ENCODE measurements around the gene PCAT6. TPM values are rescaled to one million over a fixed set of nuclear protein-coding genes. Genes with fewer than 3 reads are reported as not detected.

Gene PCAT6
- total RNA-seq, 1 experiment from 2014 or later: 4.8 TPM

GRCh38 chr1:202796670-202797069 is 14.1 kb upstream of the PCAT6 start:
- Histone ChIP-seq H3K79me2 (ENCODE audit: insufficient read depth, low read length) (peaks cover 70% of the 10 kb centered on the region), H3K23me2 (ENCODE audit: insufficient read length, low read depth, low read length, poor library complexity, severe bottlenecking) (no peaks in the 10 kb centered on the region), H3K18ac (ENCODE audit: insufficient read length, low read depth, low read length) (no peak overlapping the region), H3K4ac (ENCODE audit: low read depth, low read length) (no peak overlapping the region), H3K27me3 (ENCODE audit: insufficient read depth, low read length) (no peaks in the 10 kb centered on the region), H2BK5ac (ENCODE audit: insufficient read length, low read length) (no peak overlapping the region), H2BK120ac (ENCODE audit: low read depth, low read length, poor library complexity, severe bottlenecking) (no peak overlapping the region), H3K23ac (ENCODE audit: insufficient read length, low read depth, low read length) (no peak overlapping the region), H3T11ph (ENCODE audit: low read length) (no peak overlapping the region), H3K9me3 (ENCODE audit: control insufficient read depth, low read depth, low read length) (no peaks in the 10 kb centered on the region), H2BK15ac (ENCODE audit: low read depth, low read length) (no peak overlapping the region), H3K79me1 (ENCODE audit: insufficient read depth, low read depth, low read length, poor library complexity, severe bottlenecking) (no peaks in the 10 kb centered on the region), H2AFZ (ENCODE audit: low read length) (no peak overlapping the region), H2BK20ac (ENCODE audit: low read depth, low read length, poor library complexity, severe bottlenecking) (no peak overlapping the region), H3K9ac (ENCODE audit: extremely low read depth, insufficient read length, low read length) (no peak overlapping the region), H3K27ac (ENCODE audit: insufficient read length, low read depth, low read length) (no peak overlapping the region), H3K14ac (ENCODE audit: insufficient read depth, low read length) (no peak overlapping the region), H2AK5ac (ENCODE audit: insufficient read length, low read length) (no peak overlapping the region), H4K8ac (replicated peaks; ENCODE audit: insufficient read length, low read depth, low read length) (no peak overlapping the region), H3K56ac (ENCODE audit: insufficient read length, low read depth, low read length) (no peak overlapping the region), H2BK12ac (ENCODE audit: insufficient read length, low read depth, low read length) (no peak overlapping the region), H4K91ac (ENCODE audit: insufficient read length, low read depth, low read length) (no peak overlapping the region), H4K5ac (ENCODE audit: insufficient read length, low read depth, low read length) (no peak overlapping the region), H3K4me1 (ENCODE audit: insufficient read depth, low read length) (no peaks in the 10 kb centered on the region; the same call in 1 of the 2 replicates), H3K4me2 (ENCODE audit: insufficient read depth, insufficient read length, low read length) (no peak overlapping the region), H4K20me1 (ENCODE audit: control insufficient read depth, insufficient read depth, insufficient read length) (no peaks in the 10 kb centered on the region)
- DNase-seq: no peak
- H3K27ac Mint-ChIP-seq: no peak overlapping the region
- H3K36me3 Mint-ChIP-seq (ENCODE audit: insufficient read depth in 1 of 3, low read depth in 3 of 3): peaks cover 8 to 19% (median 16%) of the 10 kb centered on the region in 3 experiments; a peak in 6 of 7 replicates
- peaks cover 35 to 39% of the 10 kb centered on the region in 2 experiments for H3K4me1 Mint-ChIP-seq
- no peaks in the 10 kb centered on the region for H3K27me3 Mint-ChIP-seq (ENCODE audit: low read depth)
- WGBS (ENCODE audit: extremely low coverage, insufficient read length, low lambda C conversion rate): no CpG with 5 or more reads among the region's 7 CpGs
- no peak overlapping the region for H3K4me3 Mint-ChIP-seq
- no peak for TF ChIP-seq CTCF (conservative IDR thresholded peaks at IDR 0.05)
- H3K9me3 Mint-ChIP-seq: no peaks in the 10 kb centered on the region; a peak in 1 of 5 replicates
